AG10803 (cell line): ENCODE results near the gene TNRC18.
"Not testable (repeated sequence)": the region's sequence is repeated elsewhere in the genome, so short reads cannot be mapped to it uniquely, and the experiment has no call there.

Experiments
- DNase-seq: peaks from one replicate; pipeline ENCODE4 v3.0.0; 2010; ENCODE audit warnings: low read depth
- H3K4me3 ChIP-seq: 2 replicates; pipeline ENCODE4 v1.5.1; 2011; ENCODE audit warnings: mild to moderate bottlenecking, low read length, control low read depth
- CTCF ChIP-seq: conservative IDR thresholded peaks from 2 replicates; pipeline ENCODE4 v1.5.1; 2011; ENCODE audit warnings: mild to moderate bottlenecking, low read length, control low read depth, inconsistent platforms

Gene TNRC18

DNA sequence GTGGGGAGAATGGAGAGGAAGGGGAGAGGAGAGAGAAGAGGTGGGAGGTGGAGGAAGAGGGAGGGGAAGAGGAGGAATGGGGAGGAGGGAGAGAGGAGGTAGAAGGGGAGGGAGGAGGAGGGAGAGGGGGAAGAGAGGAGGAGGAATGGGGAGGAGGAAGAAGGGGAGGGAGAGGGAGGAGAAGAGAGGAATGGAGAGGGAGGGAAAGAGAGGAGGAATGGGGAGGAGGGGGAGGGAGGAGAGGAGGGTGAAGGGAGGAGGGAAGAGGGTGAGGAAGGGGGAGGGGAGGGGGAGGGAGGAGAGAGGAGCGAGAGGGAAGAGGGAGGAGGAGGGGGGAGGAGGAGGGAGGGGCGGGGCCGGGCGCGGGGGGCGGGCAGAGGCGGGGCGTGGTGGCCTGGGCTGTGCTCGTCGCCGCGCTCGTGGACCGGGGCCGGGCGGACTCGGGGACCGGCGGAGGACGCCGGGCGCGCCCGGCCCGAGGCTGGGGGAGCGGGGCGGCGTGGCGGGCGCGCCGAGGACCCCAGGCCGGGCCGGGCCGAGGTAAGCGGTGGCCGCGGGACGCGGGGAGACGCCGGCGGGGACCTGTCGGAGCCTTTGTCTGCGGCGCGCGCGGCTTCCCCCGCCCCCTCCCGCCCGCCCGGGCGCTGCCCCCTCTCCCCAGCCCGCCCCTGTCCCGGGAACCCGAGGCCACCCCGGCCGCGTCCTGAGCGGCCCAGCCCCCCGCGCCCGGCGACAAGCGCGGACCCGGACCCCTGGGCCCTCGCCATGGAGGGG lies 140.9 kb downstream of the TNRC18 start, which contains the start of gene SLC29A4:
Gene SLC29A4, plus strand, starts transcription at position 401 of the 774 bp plus-strand sequence. CDS start 4,874 bp downstream, outside the sequence.
- DNase-seq: peak; percentile 26
- TF ChIP-seq CTCF: no peak
- H3K4me3 ChIP-seq: peak within 1 kb of the TSS; percentile 31

DNA sequence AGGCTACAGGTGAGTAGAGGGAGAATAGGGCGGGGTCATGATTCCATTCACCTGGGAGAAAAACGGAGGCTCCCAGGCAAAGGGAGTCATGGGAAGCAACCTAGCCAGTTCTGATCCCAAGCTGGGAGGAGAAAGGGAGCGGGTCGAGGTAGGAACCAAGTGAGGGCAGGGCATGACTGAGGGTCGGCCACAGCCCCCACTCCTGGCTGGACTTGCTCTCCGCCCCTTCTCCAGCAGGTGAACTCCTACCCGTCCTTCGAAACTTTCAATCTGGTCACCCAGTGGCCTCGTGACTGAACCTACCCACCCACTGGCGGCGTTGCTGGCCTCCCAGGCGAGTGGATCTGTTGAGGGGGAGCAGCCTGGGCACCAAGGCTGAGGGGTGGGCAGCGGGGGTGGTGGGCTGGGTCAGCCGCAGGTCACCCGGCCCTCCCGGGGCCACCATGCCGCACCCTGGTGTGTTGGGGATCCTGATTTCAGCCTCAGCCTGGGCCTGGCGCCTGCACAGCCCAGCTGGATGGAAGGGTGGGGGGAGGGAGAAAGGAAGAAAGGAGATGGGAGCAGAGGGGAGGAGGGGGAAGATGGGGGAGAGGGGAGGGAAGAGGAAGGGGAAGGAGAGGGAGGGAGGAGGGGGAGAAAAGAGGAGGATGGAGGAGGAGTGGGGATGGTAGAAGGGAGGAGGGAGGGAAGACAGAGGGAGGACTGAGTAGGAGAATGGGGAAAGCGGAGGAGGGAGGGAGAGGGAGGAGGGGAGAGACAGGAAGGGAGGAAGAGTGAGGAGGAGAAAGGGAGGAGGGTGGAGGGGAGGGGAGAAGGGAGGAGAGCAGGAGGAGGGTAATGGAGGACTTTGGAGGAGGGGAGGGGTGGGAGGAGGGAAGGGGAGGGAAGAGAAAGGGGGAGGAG lies 141.8 kb downstream of the TNRC18 start:
- DNase-seq, H3K4me3 ChIP-seq: not testable (repeated sequence)

DNA sequence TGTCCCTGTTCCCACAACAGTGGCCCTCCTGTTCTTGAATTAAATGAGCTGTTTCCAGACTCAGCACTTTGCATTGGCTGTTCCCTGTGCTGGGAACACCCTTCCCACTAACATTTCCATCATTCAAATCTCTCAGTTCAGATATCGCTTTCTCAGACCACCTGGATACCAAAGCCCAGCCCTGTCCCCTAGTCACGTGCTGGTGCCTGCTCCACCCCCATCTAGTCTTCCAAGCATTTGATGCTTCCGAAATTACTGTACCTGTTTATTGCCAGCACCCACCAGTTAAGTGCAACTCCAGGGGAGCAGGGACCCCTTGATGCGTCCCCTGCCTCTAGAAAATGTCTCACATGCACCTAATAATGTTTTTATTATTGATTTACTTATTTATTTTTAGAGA lies 143.9 kb downstream of the TNRC18 start:
- no peak for DNase-seq
- no peak for TF ChIP-seq CTCF
- no peak overlapping the region for H3K4me3 ChIP-seq

DNA sequence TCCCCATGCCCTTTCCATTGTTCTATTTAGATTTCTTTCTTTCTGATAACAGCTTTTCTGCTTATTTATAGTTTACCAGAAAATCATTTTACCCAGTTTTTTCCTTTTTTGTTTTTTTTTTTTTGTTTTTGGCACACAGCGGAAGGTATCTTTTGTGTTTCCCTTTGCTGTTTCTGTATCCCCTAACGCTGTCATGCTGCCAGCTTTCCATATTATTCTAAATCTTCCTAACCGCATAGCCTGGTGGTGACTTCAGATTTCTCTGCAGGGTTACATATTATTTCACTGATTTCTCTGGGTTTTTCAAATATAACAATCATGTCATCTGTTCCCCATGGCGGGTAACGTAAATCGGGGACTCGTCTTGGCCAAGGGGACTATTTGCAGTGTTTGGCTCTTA lies 144.9 kb downstream of the TNRC18 start:
- H3K4me3 ChIP-seq: no peak overlapping the region
- no peak for TF ChIP-seq CTCF
- DNase-seq: no peak

- DNase-seq: no peak
- no peak for TF ChIP-seq CTCF
- no peak overlapping the region for H3K4me3 ChIP-seq
Measured at GRCh38 chr7:5276611-5277010, 147.0 kb downstream of the TNRC18 start.

GRCh38 chr7:5276123-5276522 lies 147.5 kb downstream of the TNRC18 start:
- DNase-seq, H3K4me3 ChIP-seq: not testable (repeated sequence)

- peak; percentile 11 for DNase-seq
- not testable (repeated sequence) for H3K4me3 ChIP-seq
Measured at GRCh38 chr7:5275510-5275909, 148.1 kb downstream of the TNRC18 start.

DNA sequence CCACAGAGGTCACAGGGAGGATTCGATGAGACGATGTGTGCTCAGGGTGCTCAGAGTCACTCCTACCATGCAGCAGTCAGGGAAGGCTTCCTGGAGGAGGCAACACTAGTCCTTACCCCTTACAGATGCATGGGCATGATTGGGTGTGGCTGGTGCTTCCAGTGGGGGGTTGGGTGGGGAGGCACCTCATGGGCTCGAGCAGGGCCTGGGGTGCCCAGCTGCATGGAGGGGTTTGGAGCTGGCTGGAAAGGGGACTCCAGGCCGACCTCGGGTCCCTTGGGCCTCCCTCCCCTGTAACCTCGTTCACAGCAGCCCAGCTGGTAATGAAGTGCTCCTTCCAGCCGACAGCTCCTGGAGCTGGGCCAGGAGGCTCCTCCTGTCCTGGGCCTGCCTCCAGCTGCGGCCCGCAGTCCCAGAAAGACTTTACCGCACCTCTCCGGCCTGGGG lies 148.6 kb downstream of the TNRC18 start:
- peak; percentile 8 for DNase-seq
- H3K4me3 ChIP-seq: not testable (repeated sequence)

GRCh38 chr7:5274441-5274840 lies 149.2 kb downstream of the TNRC18 start:
- H3K4me3 ChIP-seq: no peak overlapping the region
- DNase-seq: no peak
- no peak for TF ChIP-seq CTCF

DNA sequence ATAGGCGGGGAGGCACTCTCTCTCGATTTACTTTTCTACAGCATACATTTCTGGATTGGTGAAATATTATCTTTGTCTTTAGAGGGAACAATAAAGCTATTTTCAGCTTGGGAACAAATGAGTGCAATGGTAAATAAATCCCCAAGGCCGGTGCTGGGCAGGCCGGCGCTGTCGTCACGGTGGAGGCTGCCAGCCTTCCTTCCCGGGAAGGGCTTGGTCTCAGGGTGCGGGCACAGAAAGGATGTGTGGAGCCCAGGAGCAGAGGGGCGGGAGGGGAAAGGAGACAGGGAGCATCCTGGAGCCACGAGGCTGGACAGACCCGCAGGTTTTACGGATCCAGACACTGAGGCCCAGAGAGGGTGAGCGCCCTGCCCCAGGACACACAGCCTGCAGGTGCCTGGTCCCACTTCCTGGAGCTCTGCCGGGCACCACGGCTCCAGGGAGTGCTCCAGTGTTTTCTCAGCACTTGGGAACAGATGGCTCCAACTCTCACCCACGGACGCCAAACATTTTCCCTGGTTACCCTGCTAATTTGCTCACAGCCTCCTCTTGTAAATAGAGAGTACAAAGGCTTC lies 149.7 kb downstream of the TNRC18 start:
- not testable (repeated sequence) for DNase-seq, H3K4me3 ChIP-seq
